ENCODE results near the gene SUGCT. TPM values are rescaled to one million over a fixed set of nuclear protein-coding genes. Genes with fewer than 3 reads are reported as not detected.

Gene SUGCT
- total RNA-seq, 1 donor from 2014 or later, result 1.6 TPM

GRCh38 chr7:40604601-40605438 is 470.0 kb downstream of the SUGCT start:
- peak; percentile 65 for DNase-seq (ENCODE audit: low spot score)
- H3K4me1 Mint-ChIP-seq (ENCODE audit: unreplicated experiment), result peaks cover 10% of the 10 kb centered on the region
- peaks cover 1% of the 10 kb centered on the region for H3K27me3 Mint-ChIP-seq (ENCODE audit: unreplicated experiment)
- H3K4me3 Mint-ChIP-seq (ENCODE audit: unreplicated experiment), result no peak overlapping the region
- TF ChIP-seq, protein P1, sequence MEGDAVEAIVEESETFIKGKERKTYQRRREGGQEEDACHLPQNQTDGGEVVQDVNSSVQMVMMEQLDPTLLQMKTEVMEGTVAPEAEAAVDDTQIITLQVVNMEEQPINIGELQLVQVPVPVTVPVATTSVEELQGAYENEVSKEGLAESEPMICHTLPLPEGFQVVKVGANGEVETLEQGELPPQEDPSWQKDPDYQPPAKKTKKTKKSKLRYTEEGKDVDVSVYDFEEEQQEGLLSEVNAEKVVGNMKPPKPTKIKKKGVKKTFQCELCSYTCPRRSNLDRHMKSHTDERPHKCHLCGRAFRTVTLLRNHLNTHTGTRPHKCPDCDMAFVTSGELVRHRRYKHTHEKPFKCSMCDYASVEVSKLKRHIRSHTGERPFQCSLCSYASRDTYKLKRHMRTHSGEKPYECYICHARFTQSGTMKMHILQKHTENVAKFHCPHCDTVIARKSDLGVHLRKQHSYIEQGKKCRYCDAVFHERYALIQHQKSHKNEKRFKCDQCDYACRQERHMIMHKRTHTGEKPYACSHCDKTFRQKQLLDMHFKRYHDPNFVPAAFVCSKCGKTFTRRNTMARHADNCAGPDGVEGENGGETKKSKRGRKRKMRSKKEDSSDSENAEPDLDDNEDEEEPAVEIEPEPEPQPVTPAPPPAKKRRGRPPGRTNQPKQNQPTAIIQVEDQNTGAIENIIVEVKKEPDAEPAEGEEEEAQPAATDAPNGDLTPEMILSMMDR (IDR thresholded peaks at IDR 0.05; ENCODE audit: unreplicated experiment), result peak; percentile 42
- no peaks in the 10 kb centered on the region for H3K9me3 Mint-ChIP-seq (ENCODE audit: unreplicated experiment)
- no peak overlapping the region for H3K27ac Mint-ChIP-seq (ENCODE audit: unreplicated experiment)
- no peaks in the 10 kb centered on the region for H3K36me3 Mint-ChIP-seq (ENCODE audit: low read depth, unreplicated experiment)

- Mint-ChIP-seq H3K27ac (ENCODE audit: unreplicated experiment) (no peak overlapping the region), H3K9me3 (ENCODE audit: unreplicated experiment) (no peaks in the 10 kb centered on the region)
Observed at GRCh38 chr7:40608321-40609075, 473.7 kb downstream of the SUGCT start.

DNA sequence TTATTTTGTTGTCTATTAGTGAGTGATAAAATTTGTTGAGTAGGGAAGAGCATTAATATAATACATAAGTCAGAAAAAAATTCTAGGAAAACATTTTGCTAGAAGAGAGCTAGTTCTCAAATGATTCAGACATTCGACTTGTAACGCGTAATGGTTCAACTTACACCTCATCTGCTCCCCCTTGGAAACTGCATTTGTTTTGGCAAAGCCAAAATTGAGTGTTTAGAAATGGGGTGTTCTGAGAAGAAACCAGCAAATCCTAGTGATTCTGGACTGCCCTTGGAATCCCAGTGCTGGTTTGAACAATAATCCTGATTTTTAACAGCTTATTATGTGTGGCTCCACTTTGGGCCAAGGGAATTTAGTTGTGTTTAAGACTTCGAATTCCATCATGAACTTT is 475.7 kb downstream of the SUGCT start:
- Mint-ChIP-seq H3K4me3 (ENCODE audit: unreplicated experiment) (no peak overlapping the region), H3K27ac (ENCODE audit: unreplicated experiment) (no peak overlapping the region), H3K4me1 (ENCODE audit: unreplicated experiment) (peaks cover 8% of the 10 kb centered on the region), H3K27me3 (ENCODE audit: unreplicated experiment) (peaks cover 1% of the 10 kb centered on the region), H3K9me3 (ENCODE audit: unreplicated experiment) (no peaks in the 10 kb centered on the region), H3K36me3 (ENCODE audit: low read depth, unreplicated experiment) (no peaks in the 10 kb centered on the region)
- no peak for DNase-seq (ENCODE audit: low spot score)
- TF ChIP-seq, protein P1 (IDR thresholded peaks at IDR 0.05; ENCODE audit: unreplicated experiment), result no peak

More at GRCh38 chr7:40608321-40609075, 473.7 kb downstream of the SUGCT start:
- DNase-seq (ENCODE audit: low spot score), result no peak
- Mint-ChIP-seq H3K4me3 (ENCODE audit: unreplicated experiment) (no peak overlapping the region), H3K36me3 (ENCODE audit: low read depth, unreplicated experiment) (no peaks in the 10 kb centered on the region), H3K4me1 (ENCODE audit: unreplicated experiment) (peaks cover 10% of the 10 kb centered on the region), H3K27me3 (ENCODE audit: unreplicated experiment) (peaks cover 1% of the 10 kb centered on the region)
- TF ChIP-seq, protein P1 (IDR thresholded peaks at IDR 0.05; ENCODE audit: unreplicated experiment), result no peak

GRCh38 chr7:40611095-40611871 is 476.5 kb downstream of the SUGCT start:
- H3K4me3 Mint-ChIP-seq (ENCODE audit: unreplicated experiment), result no peak overlapping the region
- H3K4me1 Mint-ChIP-seq (ENCODE audit: unreplicated experiment), result no peaks in the 10 kb centered on the region
- H3K9me3 Mint-ChIP-seq (ENCODE audit: unreplicated experiment), result no peaks in the 10 kb centered on the region
- no peak for DNase-seq (ENCODE audit: low spot score)
- no peak overlapping the region for H3K27ac Mint-ChIP-seq (ENCODE audit: unreplicated experiment)
- H3K36me3 Mint-ChIP-seq (ENCODE audit: low read depth, unreplicated experiment), result no peaks in the 10 kb centered on the region
- TF ChIP-seq, protein P1 (IDR thresholded peaks at IDR 0.05; ENCODE audit: unreplicated experiment), result no peak
- no peaks in the 10 kb centered on the region for H3K27me3 Mint-ChIP-seq (ENCODE audit: unreplicated experiment)

Measured in endothelial cell (in vitro differentiated cells).